Measurements from ENCODE around the gene MRPL10. TPM values are rescaled to one million over a fixed set of nuclear protein-coding genes. Genes with fewer than 3 reads are reported as not detected.
A peak's percentile ranks its signal among the peaks of the same experiment; 100 is the strongest.

Gene MRPL10
- total RNA-seq, 1 experiment from 2014 or later, result 159 TPM

DNA sequence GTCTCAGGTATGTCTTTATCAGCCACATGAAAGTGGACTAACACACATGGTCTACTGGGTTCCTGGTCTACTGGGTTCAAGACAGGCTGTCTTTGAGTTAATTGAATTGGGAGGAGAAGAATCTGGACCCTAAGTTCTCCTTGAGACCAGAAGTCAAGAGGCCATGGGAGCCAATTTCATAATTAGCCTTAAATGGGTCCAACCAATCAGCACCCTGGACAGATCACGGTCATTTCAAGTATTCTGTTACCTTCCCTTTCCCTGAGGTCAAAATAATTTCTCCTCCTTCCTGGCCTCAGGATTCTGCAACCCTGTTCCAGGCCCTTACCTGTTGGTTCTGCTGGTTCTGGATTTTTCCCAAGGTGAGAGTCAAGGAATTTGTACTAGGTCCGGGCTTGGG lies 33.5 kb downstream of the MRPL10 start:
- Mint-ChIP-seq H3K9me3 (ENCODE audit: unreplicated experiment) (no peaks in the 10 kb centered on the region), H3K36me3 (ENCODE audit: insufficient read depth, unreplicated experiment) (no peaks in the 10 kb centered on the region), H3K27me3 (ENCODE audit: insufficient read depth, unreplicated experiment) (peaks cover 19% of the 10 kb centered on the region), H3K4me3 (ENCODE audit: unreplicated experiment) (no peak overlapping the region), H3K4me1 (ENCODE audit: low read depth, unreplicated experiment) (no peaks in the 10 kb centered on the region), H3K27ac (ENCODE audit: unreplicated experiment) (no peak overlapping the region)
- Histone ChIP-seq H3K36me3 (ENCODE audit: control insufficient read depth, insufficient read depth, low read length) (no peaks in the 10 kb centered on the region), H3K4me3 (ENCODE audit: low read depth, low read length) (no peak overlapping the region), H3K4me1 (no peaks in the 10 kb centered on the region), H3K9me3 (no peaks in the 10 kb centered on the region), H3K27me3 (replicated peaks; ENCODE audit: control insufficient read depth, insufficient read depth, low read length) (no peaks in the 10 kb centered on the region)
- TF ChIP-seq, protein P1, sequence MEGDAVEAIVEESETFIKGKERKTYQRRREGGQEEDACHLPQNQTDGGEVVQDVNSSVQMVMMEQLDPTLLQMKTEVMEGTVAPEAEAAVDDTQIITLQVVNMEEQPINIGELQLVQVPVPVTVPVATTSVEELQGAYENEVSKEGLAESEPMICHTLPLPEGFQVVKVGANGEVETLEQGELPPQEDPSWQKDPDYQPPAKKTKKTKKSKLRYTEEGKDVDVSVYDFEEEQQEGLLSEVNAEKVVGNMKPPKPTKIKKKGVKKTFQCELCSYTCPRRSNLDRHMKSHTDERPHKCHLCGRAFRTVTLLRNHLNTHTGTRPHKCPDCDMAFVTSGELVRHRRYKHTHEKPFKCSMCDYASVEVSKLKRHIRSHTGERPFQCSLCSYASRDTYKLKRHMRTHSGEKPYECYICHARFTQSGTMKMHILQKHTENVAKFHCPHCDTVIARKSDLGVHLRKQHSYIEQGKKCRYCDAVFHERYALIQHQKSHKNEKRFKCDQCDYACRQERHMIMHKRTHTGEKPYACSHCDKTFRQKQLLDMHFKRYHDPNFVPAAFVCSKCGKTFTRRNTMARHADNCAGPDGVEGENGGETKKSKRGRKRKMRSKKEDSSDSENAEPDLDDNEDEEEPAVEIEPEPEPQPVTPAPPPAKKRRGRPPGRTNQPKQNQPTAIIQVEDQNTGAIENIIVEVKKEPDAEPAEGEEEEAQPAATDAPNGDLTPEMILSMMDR (IDR thresholded peaks at IDR 0.05; ENCODE audit: insufficient read depth in 1 of 2, low read depth in 1 of 2, low read length in 1 of 2, severe bottlenecking in 1 of 2, unreplicated experiment in 1 of 2), result no peak
- DNase-seq, result peak; percentile 32 to 63
- intact Hi-C loops (cut with micrococcal nuclease; ENCODE audit: unreplicated experiment), result no loop called here
- POLR2A ChIA-PET, result no interaction called here
- no TSS peak for BruUV-seq (replicated peaks)
- CTCF ChIA-PET, result interaction anchor here (0.5 to 0.9 kb wide), 3 partner anchors 16 to 104 kb away, joined by 3 to 5 read pairs (median 3); partner anchors contain the start of gene TBKBP1

DNA sequence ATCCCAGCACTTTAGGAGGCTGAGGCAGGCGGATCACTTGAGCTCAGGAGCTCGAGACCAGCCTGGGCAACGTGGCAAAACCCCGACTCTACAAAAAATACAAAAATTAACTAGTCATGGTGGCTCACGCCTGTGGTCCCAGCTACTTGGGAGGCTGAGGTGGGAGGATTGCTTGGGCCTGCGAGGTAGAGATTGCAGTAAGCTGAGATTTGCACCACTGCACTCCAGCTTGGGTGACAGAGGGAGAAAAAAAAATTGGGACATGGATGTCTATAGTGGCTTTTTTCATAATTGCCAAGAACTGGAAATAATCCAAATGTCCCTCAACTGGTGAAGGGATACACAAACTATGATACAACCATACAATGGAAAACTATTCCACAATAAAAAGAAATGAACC lies 38.4 kb downstream of the MRPL10 start:
- Mint-ChIP-seq H3K9me3 (ENCODE audit: unreplicated experiment) (no peaks in the 10 kb centered on the region), H3K36me3 (ENCODE audit: insufficient read depth, unreplicated experiment) (no peaks in the 10 kb centered on the region), H3K27me3 (ENCODE audit: insufficient read depth, unreplicated experiment) (peaks cover 52% of the 10 kb centered on the region), H3K4me1 (ENCODE audit: low read depth, unreplicated experiment) (peaks cover 17% of the 10 kb centered on the region), H3K27ac (ENCODE audit: unreplicated experiment) (no peak overlapping the region), H3K4me3 (ENCODE audit: unreplicated experiment) (no peak overlapping the region)
- H3K27me3 ChIP-seq (replicated peaks; ENCODE audit: control insufficient read depth, insufficient read depth, low read length), result peaks cover 5% of the 10 kb centered on the region
- intact Hi-C loops (cut with micrococcal nuclease; ENCODE audit: unreplicated experiment), result no loop called here
- TF ChIP-seq, protein P1 (IDR thresholded peaks at IDR 0.05; ENCODE audit: insufficient read depth in 1 of 2, low read depth in 1 of 2, low read length in 1 of 2, severe bottlenecking in 1 of 2, unreplicated experiment in 1 of 2), result no peak
- ChIA-PET CTCF (interaction anchor here (1.6 kb wide), 1 partner anchor 60 kb away, joined by 4 read pairs; the partner anchor contains the start of gene TBX21), POLR2A (no interaction called here)
- no peaks in the 10 kb centered on the region for H3K36me3 ChIP-seq (ENCODE audit: control insufficient read depth, insufficient read depth, low read length)
- no TSS peak for BruUV-seq (replicated peaks)
- 0 out of 2 replicates have a peak, but pooled peaks cover 2% of the 10 kb centered on the region for H3K9me3 ChIP-seq
- peaks cover 9% of the 10 kb centered on the region; the same call in 1 of the 2 replicates for H3K4me1 ChIP-seq
- H3K4me3 ChIP-seq (ENCODE audit: low read depth, low read length), result no peak overlapping the region
- peak in 1 of 2 experiments; percentile 19 for DNase-seq

DNA sequence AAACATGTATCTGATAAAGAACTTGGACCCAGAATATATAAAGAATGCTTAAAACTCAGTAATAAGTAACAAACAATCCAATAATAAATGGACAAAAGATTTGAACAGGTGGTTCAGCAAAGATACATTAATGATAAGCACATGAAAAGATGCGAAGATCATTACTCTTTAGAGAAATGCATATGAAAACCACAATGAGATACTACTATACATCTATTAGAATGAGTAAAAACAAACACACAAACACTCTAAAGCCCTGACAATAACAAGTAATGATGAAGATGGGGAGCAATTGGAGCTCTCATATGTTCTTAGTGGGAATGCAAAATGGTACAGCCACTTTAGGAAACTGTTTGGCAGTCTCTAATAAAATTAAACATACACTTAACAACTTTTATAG lies 38.9 kb downstream of the MRPL10 start:
- H3K4me3 Mint-ChIP-seq (ENCODE audit: unreplicated experiment), result no peak overlapping the region
- no TSS peak for BruUV-seq (replicated peaks)
- no peaks in the 10 kb centered on the region for H3K36me3 ChIP-seq (ENCODE audit: control insufficient read depth, insufficient read depth, low read length)
- peaks cover 52% of the 10 kb centered on the region for H3K27me3 Mint-ChIP-seq (ENCODE audit: insufficient read depth, unreplicated experiment)
- no peak overlapping the region for H3K27ac Mint-ChIP-seq (ENCODE audit: unreplicated experiment)
- intact Hi-C loops (cut with micrococcal nuclease; ENCODE audit: unreplicated experiment), result no loop called here
- ChIA-PET CTCF (interaction anchor here (1.6 kb wide), 1 partner anchor 59 kb away, joined by 4 read pairs; the partner anchor contains the start of gene TBX21), POLR2A (no interaction called here)
- no peak for DNase-seq
- TF ChIP-seq, protein P1 (IDR thresholded peaks at IDR 0.05; ENCODE audit: insufficient read depth in 1 of 2, low read depth in 1 of 2, low read length in 1 of 2, severe bottlenecking in 1 of 2, unreplicated experiment in 1 of 2), result no peak
- peaks cover 9% of the 10 kb centered on the region; the same call in 1 of the 2 replicates for H3K4me1 ChIP-seq
- H3K27me3 ChIP-seq (replicated peaks; ENCODE audit: control insufficient read depth, insufficient read depth, low read length), result peaks cover 5% of the 10 kb centered on the region
- 0 out of 2 replicates have a peak, but pooled peaks cover 2% of the 10 kb centered on the region for H3K9me3 ChIP-seq
- H3K9me3 Mint-ChIP-seq (ENCODE audit: unreplicated experiment), result no peaks in the 10 kb centered on the region
- H3K36me3 Mint-ChIP-seq (ENCODE audit: insufficient read depth, unreplicated experiment), result no peaks in the 10 kb centered on the region
- peaks cover 17% of the 10 kb centered on the region for H3K4me1 Mint-ChIP-seq (ENCODE audit: low read depth, unreplicated experiment)
- no peak overlapping the region for H3K4me3 ChIP-seq (ENCODE audit: low read depth, low read length)
